PC-9 (cell line): Measurements from ENCODE around the gene PRAF2.

ENCODE experiments used
- CTCF ChIP-seq: fragments of 200-600 bp; sonication (generic); conservative IDR thresholded peaks from 2 replicates; pipeline ENCODE4 v1.6.1; 2017; ENCODE audit warnings: mixed run types, antibody characterized with exemption, mild to moderate bottlenecking, moderate library complexity
- EZH2 ChIP-seq: fragments of 200-600 bp; sonication (generic); IDR thresholded peaks from 2 replicates; pipeline ENCODE4 v1.8.0; 2017; ENCODE audit warnings: antibody characterized with exemption, low read depth

- no peak for TF ChIP-seq CTCF
- no peak for TF ChIP-seq EZH2
Observed at GRCh38 chrX:49061916-49062315, 11.9 kb downstream of the PRAF2 start.
